DOHH2 (cell line): Measurements from ENCODE around the gene ALDH1B1.

Source experiments
- H3F3A ChIP-seq: fragments of 200-600 bp; sonication (generic), shearing (Covaris generic); 2 replicates; pipeline ENCODE4 v1.6.0; 2016; ENCODE audit warnings: antibody characterized with exemption, mild to moderate bottlenecking; ENCODE audit not compliant: control insufficient read depth, insufficient read depth
- H3K27ac ChIP-seq: fragments of 200-600 bp; sonication (generic); 2 replicates; pipeline ENCODE4 v1.5.1; 2014; ENCODE audit warnings: low read depth, mild to moderate bottlenecking, low read length, moderate library complexity
- H3K27me3 ChIP-seq: fragments of 200-600 bp; sonication (generic); 2 replicates; pipeline ENCODE4 v1.6.1; 2014; ENCODE audit warnings: mild to moderate bottlenecking, low read length, mixed read lengths; ENCODE audit not compliant: control insufficient read depth
- H3K36me3 ChIP-seq: fragments of 200-600 bp; sonication (generic); 2 replicates; pipeline ENCODE4 v1.6.1; 2014; ENCODE audit warnings: mild to moderate bottlenecking, low read length, moderate library complexity, mixed read lengths; ENCODE audit not compliant: control insufficient read depth
- H3K4me1 ChIP-seq: fragments of 200-600 bp; sonication (generic); 2 replicates; pipeline ENCODE4 v1.6.1; 2014; ENCODE audit warnings: mild to moderate bottlenecking, low read length, mixed read lengths; ENCODE audit not compliant: control insufficient read depth
- H3K4me2 ChIP-seq: fragments of 200-600 bp; sonication (generic); 2 replicates; pipeline ENCODE4 v1.6.0; 2014; ENCODE audit warnings: mild to moderate bottlenecking, low read length, moderate library complexity
- H3K4me3 ChIP-seq: fragments of 200-600 bp; sonication (generic); 2 replicates; pipeline ENCODE4 v1.5.1; 2014; ENCODE audit warnings: mild to moderate bottlenecking, low read length, mixed read lengths
- H3K79me2 ChIP-seq: fragments of 200-600 bp; sonication (generic); 2 replicates; pipeline ENCODE4 v1.6.1; 2014; ENCODE audit warnings: mild to moderate bottlenecking, low read length, mixed read lengths; ENCODE audit not compliant: control insufficient read depth
- H3K9me2 ChIP-seq: fragments of 200-600 bp; sonication (generic); replicated peaks from 2 replicates; pipeline ENCODE4 v1.6.1; 2014; ENCODE audit warnings: mild to moderate bottlenecking, low read length, mixed read lengths; ENCODE audit not compliant: control insufficient read depth
- H3K9me3 ChIP-seq: fragments of 200-600 bp; sonication (generic); 2 replicates; pipeline ENCODE4 v1.6.1; 2014; ENCODE audit warnings: antibody characterized with exemption, low read length, mixed read lengths; ENCODE audit not compliant: control insufficient read depth, insufficient read depth
- H4K20me1 ChIP-seq: fragments of 200-600 bp; sonication (generic); 2 replicates; pipeline ENCODE4 v1.6.0; 2014; ENCODE audit warnings: low read depth, mild to moderate bottlenecking, antibody characterized with exemption, low read length, moderate library complexity; ENCODE audit not compliant: control insufficient read depth, insufficient read depth
- EZH2phosphoT487 ChIP-seq: fragments of 200-600 bp; sonication (generic); IDR thresholded peaks from 2 replicates; pipeline ENCODE4 v1.6.1; 2017; ENCODE audit warnings: borderline replicate concordance, mild to moderate bottlenecking, antibody characterized with exemption, low read length, moderate library complexity, mixed read lengths
- TF ChIP-seq, protein P1 (sequence below): fragments of 200-600 bp; sonication (generic); IDR thresholded peaks from one replicate; pipeline ENCODE4 v1.5.1; 2014; ENCODE audit warnings: antibody characterized with exemption, mild to moderate bottlenecking, low read depth, low read length; ENCODE audit not compliant: poor library complexity, severe bottlenecking

Gene ALDH1B1

DNA sequence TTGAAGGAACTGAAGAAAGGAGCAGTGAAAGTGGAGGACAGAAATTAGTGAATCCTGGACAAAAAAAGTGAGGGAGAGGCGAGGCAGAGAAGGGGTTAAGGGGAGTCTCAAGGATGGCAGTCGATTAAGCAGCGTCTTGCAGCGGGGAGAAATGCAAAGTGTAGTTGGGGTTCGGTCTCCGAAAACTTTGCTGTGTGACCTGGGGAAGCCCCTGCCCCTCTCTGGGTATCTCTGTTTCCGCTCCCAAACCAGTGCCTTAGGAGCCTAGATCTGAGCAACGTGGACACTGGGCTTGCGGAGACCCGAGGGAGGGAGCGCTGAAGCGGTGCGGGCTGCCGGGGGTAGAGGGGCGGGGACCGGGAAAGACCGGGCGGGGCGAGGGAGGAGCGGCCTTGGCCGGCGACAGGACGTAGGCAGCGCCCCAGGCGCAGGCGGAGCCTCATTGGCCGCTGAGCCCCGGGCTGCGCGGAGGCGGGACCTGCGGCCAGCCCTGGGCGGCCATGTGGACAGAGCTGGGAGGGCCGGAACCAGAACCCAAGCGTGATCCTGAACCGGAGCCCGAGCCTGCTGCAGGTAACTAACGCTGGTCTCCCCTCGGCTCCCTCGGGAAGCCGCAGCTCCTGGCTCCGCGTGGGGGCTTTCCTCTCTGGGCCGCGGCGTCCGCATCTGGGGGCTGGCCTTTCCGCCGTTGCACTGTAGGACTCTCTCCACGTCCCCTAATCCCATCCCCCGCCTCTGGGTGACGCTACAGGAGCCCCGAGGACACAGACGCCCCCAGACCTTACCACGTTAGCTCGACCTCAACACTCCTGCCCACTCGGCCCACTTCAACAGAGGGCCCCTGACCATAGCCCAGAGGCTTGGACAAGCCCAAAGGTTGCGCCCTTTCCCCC lies at the start of gene ALDH1B1:
ALDH1B1 (plus strand) TSS at position 468 of the 893 bp plus-strand sequence. CDS start 3,047 bp downstream, outside the sequence.
- Histone ChIP-seq H3K79me2 (peaks cover 7% of the 10 kb centered on the region), H3K4me3 (peak within 1 kb of the TSS; percentile 93), H3K9me3 (no peaks in the 10 kb centered on the region), H3F3A (no peaks in the 10 kb centered on the region), H3K36me3 (peaks cover 8% of the 10 kb centered on the region), H3K27me3 (peaks cover 19% of the 10 kb centered on the region), H3K9me2 (no peaks in the 10 kb centered on the region), H3K4me1 (peaks cover 12% of the 10 kb centered on the region), H4K20me1 (no peaks in the 10 kb centered on the region), H3K4me2 (peak within 1 kb of the TSS; percentile 95), H3K27ac (no peak within 1 kb of the TSS)
- no peak for TF ChIP-seq EZH2phosphoT487
- TF ChIP-seq, protein P1, sequence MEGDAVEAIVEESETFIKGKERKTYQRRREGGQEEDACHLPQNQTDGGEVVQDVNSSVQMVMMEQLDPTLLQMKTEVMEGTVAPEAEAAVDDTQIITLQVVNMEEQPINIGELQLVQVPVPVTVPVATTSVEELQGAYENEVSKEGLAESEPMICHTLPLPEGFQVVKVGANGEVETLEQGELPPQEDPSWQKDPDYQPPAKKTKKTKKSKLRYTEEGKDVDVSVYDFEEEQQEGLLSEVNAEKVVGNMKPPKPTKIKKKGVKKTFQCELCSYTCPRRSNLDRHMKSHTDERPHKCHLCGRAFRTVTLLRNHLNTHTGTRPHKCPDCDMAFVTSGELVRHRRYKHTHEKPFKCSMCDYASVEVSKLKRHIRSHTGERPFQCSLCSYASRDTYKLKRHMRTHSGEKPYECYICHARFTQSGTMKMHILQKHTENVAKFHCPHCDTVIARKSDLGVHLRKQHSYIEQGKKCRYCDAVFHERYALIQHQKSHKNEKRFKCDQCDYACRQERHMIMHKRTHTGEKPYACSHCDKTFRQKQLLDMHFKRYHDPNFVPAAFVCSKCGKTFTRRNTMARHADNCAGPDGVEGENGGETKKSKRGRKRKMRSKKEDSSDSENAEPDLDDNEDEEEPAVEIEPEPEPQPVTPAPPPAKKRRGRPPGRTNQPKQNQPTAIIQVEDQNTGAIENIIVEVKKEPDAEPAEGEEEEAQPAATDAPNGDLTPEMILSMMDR = peak; percentile 30

DNA sequence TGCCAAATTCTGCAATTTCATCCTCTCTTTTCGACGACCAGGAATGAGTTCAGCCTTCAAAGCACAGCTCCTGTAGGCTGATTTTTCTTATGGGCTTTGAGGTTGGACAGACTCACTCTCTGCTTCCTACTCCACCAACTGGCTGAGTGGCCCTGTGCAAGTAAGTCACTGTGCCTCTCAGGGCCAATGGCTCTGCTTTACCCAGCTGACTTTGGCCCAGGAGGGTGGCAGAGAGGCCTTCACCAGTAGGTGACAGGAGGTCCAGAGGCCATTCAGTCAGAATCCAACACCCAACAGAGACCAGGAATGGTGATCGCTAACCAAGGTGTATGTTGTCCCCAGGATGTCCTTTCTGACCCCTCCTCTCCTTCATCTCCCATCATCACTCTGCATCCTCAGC lies 49.5 kb upstream of the ALDH1B1 start:
- Histone ChIP-seq H3F3A (no peaks in the 10 kb centered on the region), H3K4me2 (no peak overlapping the region), H4K20me1 (no peaks in the 10 kb centered on the region), H3K4me1 (no peaks in the 10 kb centered on the region), H3K36me3 (no peaks in the 10 kb centered on the region), H3K9me2 (no peaks in the 10 kb centered on the region), H3K4me3 (no peak overlapping the region), H3K79me2 (no peaks in the 10 kb centered on the region), H3K9me3 (no peaks in the 10 kb centered on the region), H3K27ac (no peak overlapping the region), H3K27me3 (0 out of 2 replicates have a peak, but pooled peaks cover 7% of the 10 kb centered on the region)
- TF ChIP-seq, protein P1 = no peak
- no peak for TF ChIP-seq EZH2phosphoT487

DNA sequence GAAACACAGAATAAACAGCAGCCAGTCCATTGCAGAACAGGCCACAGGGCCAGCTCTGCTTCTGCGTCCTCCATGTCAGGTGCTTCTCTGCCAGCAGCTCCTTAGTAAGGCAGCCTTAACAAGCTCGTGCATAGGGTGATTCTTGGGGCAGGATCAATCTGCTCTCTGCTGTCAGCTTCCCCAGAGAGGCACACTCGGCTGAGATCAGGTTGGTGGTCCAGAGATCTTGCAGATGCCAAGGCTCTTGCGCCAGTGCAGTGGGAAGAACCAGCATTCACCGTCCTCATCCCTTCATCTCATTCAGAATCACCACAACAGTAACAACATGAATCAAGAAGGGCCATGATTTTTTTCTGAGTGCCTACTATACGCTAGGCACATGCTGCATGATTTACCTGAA lies 49.0 kb upstream of the ALDH1B1 start:
- no peaks in the 10 kb centered on the region for H3K9me2 ChIP-seq
- H3K9me3 ChIP-seq = no peaks in the 10 kb centered on the region
- no peak overlapping the region for H3K4me3 ChIP-seq
- no peaks in the 10 kb centered on the region for H3F3A ChIP-seq
- TF ChIP-seq, protein P1 = no peak
- TF ChIP-seq EZH2phosphoT487 = no peak
- no peak overlapping the region for H3K27ac ChIP-seq
- no peaks in the 10 kb centered on the region for H3K4me1 ChIP-seq
- H3K4me2 ChIP-seq = no peak overlapping the region
- no peaks in the 10 kb centered on the region for H3K79me2 ChIP-seq
- no peaks in the 10 kb centered on the region for H3K36me3 ChIP-seq
- no peaks in the 10 kb centered on the region for H4K20me1 ChIP-seq
- 0 out of 2 replicates have a peak, but pooled peaks cover 7% of the 10 kb centered on the region for H3K27me3 ChIP-seq
